B cell (primary cell): ENCODE measurements around the gene SRGAP1. TPM values are rescaled to one million over a fixed set of nuclear protein-coding genes. Genes with fewer than 3 reads are reported as not detected.

Source experiments
- ATAC-seq: fragments of 200-7000 bp; cut with Tn5 transposase; one replicate; pipeline ENCODE4 v1.10.0; 2021; ENCODE audit warnings: low read depth, mild to moderate bottlenecking, moderate number of reproducible peaks, moderate library complexity
- CTCF ChIA-PET: fragments of 350-600 bp; sonication (Branson Sonifier 250); formaldehyde crosslinking; loops from one replicate; lab custom pipeline; 2021; ENCODE audit warnings: antibody characterized with exemption, inconsistent platforms; lab: Charles Lee
- POLR2A ChIA-PET: fragments of 350-600 bp; sonication (Branson Sonifier 250); formaldehyde crosslinking; loops from one replicate; lab custom pipeline; 2021; ENCODE audit warnings: antibody characterized with exemption; lab: Charles Lee
- DNase-seq: peaks from one replicate; pipeline ENCODE4 v3.0.0; 2013
- H2AFZ ChIP-seq: 2 replicates; pipeline ENCODE4 v1.6.1; 2012; ENCODE audit warnings: mild to moderate bottlenecking, low read depth, low read length; ENCODE audit not compliant: insufficient read depth, poor library complexity, severe bottlenecking
- H3K27ac ChIP-seq, 2 donors: 1 replicate in 1 of 2; 2 replicates in 1 of 2; pipeline ENCODE4 v1.5.1; 2012 to 2013; ENCODE audit warnings: low read length in 2 of 2, mild to moderate bottlenecking in 2 of 2, moderate library complexity in 1 of 2
- H3K27me3 ChIP-seq, 4 experiments: fragments of 200-600 bp in 1 of 4; sonication (generic) in 1 of 4; replicated peaks in 1 of 4; 1 replicate in 2 of 4; 2 replicates in 2 of 4; pipeline versions ENCODE4 v1.6.1 to v1.7.0; 2013 to 2016; ENCODE audit warnings: low read length in 3 of 4, mild to moderate bottlenecking in 2 of 4, mixed read lengths in 1 of 4, moderate library complexity in 1 of 4; ENCODE audit not compliant: insufficient read depth in 4 of 4, control insufficient read depth in 3 of 4; ENCODE audit errors: control extremely low read depth in 1 of 4
- H3K36me3 ChIP-seq, 2 experiments: replicated peaks in 1 of 2; 1 replicate in 1 of 2; 2 replicates in 1 of 2; pipeline versions ENCODE4 v1.6.1 to v1.7.1; 2013; ENCODE audit warnings: low read length in 1 of 2; ENCODE audit not compliant: insufficient read depth in 2 of 2, control insufficient read depth in 1 of 2; ENCODE audit errors: control extremely low read depth in 1 of 2, extremely low read depth in 1 of 2
- H3K4me1 ChIP-seq, 2 donors: fragments of 200-600 bp in 1 of 2; sonication (generic) in 1 of 2; 1 replicate in 1 of 2; 2 replicates in 1 of 2; pipeline versions ENCODE4 v1.5.1 to v1.6.1; 2013 to 2017; ENCODE audit warnings: low read length in 2 of 2; ENCODE audit not compliant: control insufficient read depth in 2 of 2, insufficient read depth in 2 of 2
- H3K4me2 ChIP-seq: replicated peaks from 2 replicates; pipeline ENCODE3; 2012; ENCODE audit warnings: mild to moderate bottlenecking, low read depth, low read length; ENCODE audit not compliant: poor library complexity, severe bottlenecking
- H3K4me3 ChIP-seq, 5 experiments: fragments of 200-600 bp in 1 of 5; sonication (generic) in 1 of 5; 1 replicate in 3 of 5; 2 replicates in 2 of 5; pipeline versions ENCODE4 v1.5.1 to v1.7.0; 2011 to 2016; ENCODE audit warnings: low read length in 4 of 5, mild to moderate bottlenecking in 4 of 5, low read depth in 2 of 5, control low read depth in 1 of 5, moderate library complexity in 1 of 5; ENCODE audit not compliant: insufficient read depth in 1 of 5; ENCODE audit errors: control extremely low read depth in 1 of 5, extremely low read depth in 1 of 5
- H3K79me2 ChIP-seq: fragments of 200-600 bp; sonication (generic); one replicate; pipeline ENCODE4 v1.6.0; 2016; ENCODE audit warnings: low read length; ENCODE audit not compliant: control insufficient read depth, insufficient read depth
- H3K9ac ChIP-seq: fragments of 200-600 bp; sonication (generic); 2 replicates; pipeline ENCODE4 v1.6.1; 2017; ENCODE audit warnings: mild to moderate bottlenecking, low read length, moderate library complexity
- H3K9me3 ChIP-seq, 3 donors: one replicate each; pipeline versions ENCODE4 v1.6.1 to v1.7.1; 2013; ENCODE audit warnings: low read length in 2 of 3; ENCODE audit not compliant: control insufficient read depth in 2 of 3, insufficient read depth in 1 of 3; ENCODE audit errors: control extremely low read depth in 1 of 3
- H4K20me1 ChIP-seq: 2 replicates; pipeline ENCODE4 v1.6.0; 2012; ENCODE audit warnings: mild to moderate bottlenecking, low read length; ENCODE audit not compliant: insufficient read depth, control insufficient read depth, poor library complexity, severe bottlenecking
- H3K27ac Mint-ChIP-seq: one replicate; pipeline ENCODE4 v1.8.0; 2021; ENCODE audit warnings: mixed read lengths
- H3K27me3 Mint-ChIP-seq: one replicate; pipeline ENCODE4 v1.8.0; 2021; ENCODE audit warnings: mixed read lengths
- H3K4me1 Mint-ChIP-seq: one replicate; pipeline ENCODE4 v1.8.0; 2021; ENCODE audit warnings: mixed read lengths
- H3K4me3 Mint-ChIP-seq: one replicate; pipeline ENCODE4 v1.8.0; 2021; ENCODE audit warnings: mixed read lengths
- H3K9me3 Mint-ChIP-seq: one replicate; pipeline ENCODE4 v1.8.0; 2022; ENCODE audit warnings: mixed read lengths; ENCODE audit not compliant: insufficient read depth
- CTCF ChIP-seq: fragments of 200-600 bp; IDR thresholded peaks from one replicate; pipeline ENCODE4 v1.8.0; 2022; ENCODE audit warnings: antibody characterized with exemption, mild to moderate bottlenecking
- EZH2 ChIP-seq: IDR thresholded peaks from 2 replicates; pipeline ENCODE4 v1.6.1; 2012; ENCODE audit warnings: borderline replicate concordance, low read depth, mild to moderate bottlenecking, moderate library complexity, low read length; ENCODE audit not compliant: insufficient read depth, poor library complexity, severe bottlenecking
- WGBS: methylation state at CpG from one replicate; pipeline ENCODE4 v1.1.5; 2013; ENCODE audit warnings: missing lambda C conversion rate; ENCODE audit not compliant: insufficient coverage; 5-methylcytosine and 5-hydroxymethylcytosine counted together
- intact Hi-C: fragments of 100-400 bp; cut with micrococcal nuclease; formaldehyde crosslinking; loops from one replicate; pipeline ENCODE4 v1.10.0; 2022
- polyA plus RNA-seq: library from polyadenylated mRNA; depleted of rRNA; stranded (reverse); fragments of >200 nt; gene quantifications from 2 replicates; pipeline ENCODE4 v1.2.3, GENCODE V29; 2012
- total RNA-seq, 2 donors: library from RNA; stranded (reverse); fragments of 120-200 nt in 1 of 2; gene quantifications; 1 replicate in 1 of 2; 2 replicates in 1 of 2; pipeline versions ENCODE4 v1.2.3 to v1.2.4, GENCODE V29; 2013 to 2022

Gene SRGAP1
- total and polyA plus RNA-seq, 2 donors (not counting 1 experiment from before 2014, with no cell fraction given): under 0.01 to 0.22 TPM

- no peaks in the 10 kb centered on the region for H3K36me3 ChIP-seq
- H3K27me3 ChIP-seq: no peaks in the 10 kb centered on the region
- no peak for ATAC-seq
- H3K4me2 ChIP-seq: no peak overlapping the region
- CTCF ChIA-PET: no interaction called here
- intact Hi-C loops: no loop called here
- DNase-seq: no peak
- H3K79me2 ChIP-seq: no peaks in the 10 kb centered on the region
- Mint-ChIP-seq H3K27ac (no peak overlapping the region), H3K4me3 (no peak overlapping the region), H3K4me1 (no peaks in the 10 kb centered on the region), H3K27me3 (peaks cover 9% of the 10 kb centered on the region), H3K9me3 (no peaks in the 10 kb centered on the region)
- H3K9me3 ChIP-seq: no peaks in the 10 kb centered on the region
- no peak overlapping the region for H2AFZ ChIP-seq
- no peaks in the 10 kb centered on the region for H4K20me1 ChIP-seq
- no peak overlapping the region for H3K4me3 ChIP-seq
- no peak for TF ChIP-seq CTCF
- no peak for TF ChIP-seq EZH2
- no peak overlapping the region for H3K9ac ChIP-seq
- POLR2A ChIA-PET: no interaction called here
- WGBS: 69% methylated on average over 1 of the region's 1 CpG
- H3K27ac ChIP-seq: no peak overlapping the region
- no peaks in the 10 kb centered on the region for H3K4me1 ChIP-seq
These were observed 87.2 kb downstream of the SRGAP1 start for GRCh38 chr12:63931703-63932102.

GRCh38 chr12:63934936-63935335 lies 90.4 kb downstream of the SRGAP1 start:
- TF ChIP-seq CTCF: no peak
- no peak for TF ChIP-seq EZH2
- Histone ChIP-seq H3K27me3 (no peaks in the 10 kb centered on the region), H3K36me3 (no peaks in the 10 kb centered on the region), H3K9me3 (no peaks in the 10 kb centered on the region), H3K4me3 (no peak overlapping the region), H3K9ac (no peak overlapping the region), H3K79me2 (no peaks in the 10 kb centered on the region), H3K4me1 (no peaks in the 10 kb centered on the region), H3K4me2 (no peak overlapping the region), H2AFZ (no peak overlapping the region), H4K20me1 (no peaks in the 10 kb centered on the region), H3K27ac (no peak overlapping the region)
- H3K27ac Mint-ChIP-seq: no peak overlapping the region
- WGBS: no CpG with 5 or more reads among the region's 7 CpGs
- H3K27me3 Mint-ChIP-seq: peaks cover 9% of the 10 kb centered on the region
- ATAC-seq (no peak), DNase-seq (no peak)
- H3K4me1 Mint-ChIP-seq: no peaks in the 10 kb centered on the region
- no peak overlapping the region for H3K4me3 Mint-ChIP-seq
- intact Hi-C loops: no loop called here
- ChIA-PET POLR2A (no interaction called here), CTCF (no interaction called here)
- no peaks in the 10 kb centered on the region for H3K9me3 Mint-ChIP-seq
